Measurements from ENCODE around the gene NOL7. TPM values are rescaled to one million over a fixed set of nuclear protein-coding genes. Genes with fewer than 3 reads are reported as not detected.

The NOL7 gene
- total RNA-seq, 4 donors from 2014 or later = 62.9 to 133 (median 101) TPM

- intact Hi-C loops (cut with DNase I) = loop anchor here (5.0 kb wide), 1 partner anchor 95 kb away; the partner anchor contains the start of gene RANBP9
- Histone ChIP-seq H3K4me3 (replicated peaks in 1 of 3) (no peak overlapping the region), H3K27me3 (no peaks in the 10 kb centered on the region), H3K27ac (no peak overlapping the region), H3K36me3 (peaks cover 41 to 47% of the 10 kb centered on the region in 2 donors), H3K9me3 (no peaks in the 10 kb centered on the region), H3K4me1 (peaks cover 7 to 25% of the 10 kb centered on the region in 2 donors)
- TF ChIP-seq POLR2A (IDR thresholded peaks at IDR 0.05) = no peak
- no peak for TF ChIP-seq CTCF (IDR thresholded peaks at IDR 0.05)
- 84 to 90% methylated on average over 2 of the region's 2 CpGs for WGBS, 2 donors
- DNase-seq = no peak
Measured at GRCh38 chr6:13617066-13617465, 1.9 kb downstream of the NOL7 start.

GRCh38 chr6:13624871-13625288 lies 9.7 kb downstream of the NOL7 start:
- H3K4me3 ChIP-seq (replicated peaks in 1 of 3) = no peak overlapping the region
- intact Hi-C loops (cut with DNase I) = no loop called here
- WGBS, 2 donors = 61 to 71% methylated on average over 4 of the region's 4 CpGs
- no peaks in the 10 kb centered on the region for H3K9me3 ChIP-seq
- no peaks in the 10 kb centered on the region for H3K27me3 ChIP-seq
- no peak for DNase-seq
- H3K4me1 ChIP-seq = no peaks in the 10 kb centered on the region
- peaks cover 25 to 46% of the 10 kb centered on the region in 2 donors for H3K36me3 ChIP-seq
- TF ChIP-seq POLR2A (IDR thresholded peaks at IDR 0.05) = no peak
- TF ChIP-seq CTCF (IDR thresholded peaks at IDR 0.05) = peak in 4 of 6 experiments; percentile 8 to 49 (median 28)
- no peak overlapping the region for H3K27ac ChIP-seq

- H3K4me1 ChIP-seq = no peaks in the 10 kb centered on the region
- H3K27ac ChIP-seq = no peak overlapping the region
- TF ChIP-seq CTCF (IDR thresholded peaks at IDR 0.05) (no peak), POLR2A (IDR thresholded peaks at IDR 0.05) (no peak)
- H3K36me3 ChIP-seq = peaks cover 0 to 15% of the 10 kb centered on the region in 2 donors
- H3K4me3 ChIP-seq (replicated peaks in 1 of 3) = no peak overlapping the region
- no peak for DNase-seq
- intact Hi-C loops (cut with DNase I) = no loop called here
- no peaks in the 10 kb centered on the region for H3K9me3 ChIP-seq
- WGBS, 2 donors = 75 to 76% methylated on average over 4 of the region's 4 CpGs
- H3K27me3 ChIP-seq = no peaks in the 10 kb centered on the region
Measured at GRCh38 chr6:13629459-13630116, 14.5 kb downstream of the NOL7 start.

- Histone ChIP-seq H3K36me3 (peaks cover 0 to 12% of the 10 kb centered on the region in 2 donors), H3K4me3 (replicated peaks in 1 of 3) (no peak overlapping the region), H3K27me3 (no peaks in the 10 kb centered on the region), H3K9me3 (no peaks in the 10 kb centered on the region), H3K4me1 (no peaks in the 10 kb centered on the region), H3K27ac (no peak overlapping the region)
- DNase-seq = no peak
- intact Hi-C loops (cut with DNase I) = no loop called here
- no peak for TF ChIP-seq CTCF (IDR thresholded peaks at IDR 0.05)
- TF ChIP-seq POLR2A (IDR thresholded peaks at IDR 0.05) = no peak
- WGBS, 2 donors = 96 to 97% methylated on average over 1 of the region's 1 CpG
Measured at GRCh38 chr6:13630499-13630898, 15.4 kb downstream of the NOL7 start.

GRCh38 chr6:13633343-13633742 lies 18.2 kb downstream of the NOL7 start:
- intact Hi-C loops (cut with DNase I) = no loop called here
- no peaks in the 10 kb centered on the region for H3K27me3 ChIP-seq
- DNase-seq = no peak
- no peaks in the 10 kb centered on the region for H3K4me1 ChIP-seq
- H3K36me3 ChIP-seq = peaks cover 1 to 9% of the 10 kb centered on the region in 2 donors
- WGBS, 2 donors = 96 to 98% methylated on average over 2 of the region's 2 CpGs
- no peak for TF ChIP-seq POLR2A (IDR thresholded peaks at IDR 0.05)
- no peak for TF ChIP-seq CTCF (IDR thresholded peaks at IDR 0.05)
- no peaks in the 10 kb centered on the region for H3K9me3 ChIP-seq
- no peak overlapping the region for H3K27ac ChIP-seq
- H3K4me3 ChIP-seq (replicated peaks in 1 of 3) = no peak overlapping the region
